HG03064 (cell line): ENCODE data around the gene MMP10.
"Not testable (repeated sequence)": the region's sequence is repeated elsewhere in the genome, so short reads cannot be mapped to it uniquely, and the experiment has no call there.

Source experiments
- ATAC-seq: cut with Tn5 transposase; IDR thresholded peaks from one replicate; pipeline ENCODE4 v1.9.1; 2021; ENCODE audit warnings: low read depth; ENCODE audit not compliant: unreplicated experiment

The MMP10 gene

GRCh38 chr11:102730944-102731343, 49.5 kb downstream of the MMP10 start:
- ATAC-seq: not testable (repeated sequence)

DNA sequence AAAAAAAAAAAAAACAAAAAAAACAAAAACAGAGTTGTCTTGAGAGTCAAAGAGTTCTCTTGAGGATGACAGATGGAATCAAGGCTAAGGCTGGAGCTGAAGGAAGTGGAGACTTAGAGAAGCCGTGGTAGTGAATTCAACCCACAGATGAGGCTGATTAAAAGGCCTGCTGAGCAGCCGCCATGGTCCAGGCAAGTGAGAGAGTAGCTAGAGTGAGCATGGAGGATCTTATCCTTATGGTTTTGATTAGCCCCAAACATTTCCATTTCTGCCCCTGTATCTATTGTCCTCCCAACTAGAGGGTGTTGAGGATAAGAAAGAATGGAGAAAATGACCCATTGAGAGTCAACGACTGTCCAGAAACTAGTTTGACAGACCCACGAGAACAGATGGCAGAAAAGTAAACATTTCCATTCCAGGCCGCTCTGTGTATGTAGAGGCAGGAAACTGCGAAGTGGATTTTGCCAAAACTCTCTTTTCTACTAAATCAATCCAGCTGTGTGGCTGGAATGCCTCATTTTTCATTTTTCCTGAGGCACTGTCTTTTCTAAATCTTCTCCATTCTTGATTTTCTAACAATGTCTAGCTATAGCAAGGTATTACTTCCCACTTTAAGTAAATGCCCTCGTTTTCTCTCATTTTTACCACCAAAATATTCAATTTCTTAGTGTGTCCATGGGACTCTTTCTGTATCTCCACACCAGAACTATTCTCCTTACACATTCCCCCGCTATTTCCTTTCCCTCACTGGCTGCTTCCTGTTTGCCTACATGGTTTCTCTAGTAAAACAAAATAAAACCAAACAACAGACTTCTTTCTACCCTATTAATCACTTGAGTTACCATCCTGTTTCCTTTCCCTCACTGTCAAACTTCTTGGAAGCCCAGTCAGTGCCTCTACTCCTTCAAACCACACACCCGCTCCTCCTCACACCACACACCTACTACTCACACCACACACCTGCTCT, 50.3 kb downstream of the MMP10 start:
- ATAC-seq: no peak

GRCh38 chr11:102727890-102728289, 52.5 kb downstream of the MMP10 start:
- ATAC-seq: no peak

DNA sequence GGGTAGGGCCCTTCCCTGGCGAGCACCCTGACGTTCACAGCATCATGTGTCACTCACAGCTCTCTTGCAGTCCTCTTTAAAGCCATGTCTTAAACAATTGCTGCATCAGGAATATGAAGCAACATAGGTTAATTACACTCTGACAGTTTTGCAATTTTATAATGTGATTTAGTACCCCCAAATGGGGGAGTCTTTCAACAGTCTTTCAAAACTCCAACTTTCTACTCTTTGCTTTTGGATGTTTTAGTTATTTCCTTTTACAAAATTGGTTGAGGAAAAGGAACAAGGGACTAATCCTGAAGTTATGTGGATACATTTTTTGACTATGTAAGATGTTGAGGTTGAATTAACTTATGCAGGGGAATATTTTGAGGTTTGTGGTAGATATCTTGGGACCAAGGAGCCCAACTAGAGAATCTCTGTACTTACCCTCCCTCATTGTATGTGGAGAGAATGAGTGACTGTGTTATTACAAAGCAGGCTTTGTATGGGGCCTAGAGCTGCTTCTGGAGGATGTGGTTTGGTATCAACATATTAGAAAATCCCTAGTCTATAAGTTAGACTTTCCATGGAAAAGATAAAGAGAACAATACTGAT, 55.4 kb downstream of the MMP10 start, which contains the start of gene MMP8:
Gene MMP8 (minus strand): TSS at position 51 of the 597 bp plus-strand sequence. CDS start 99 bp downstream, outside the sequence.
- ATAC-seq: no peak

- no peak for ATAC-seq
Measured at GRCh38 chr11:102722821-102723220, 57.6 kb downstream of the MMP10 start.
